ENCODE data around the gene TFDP2.
"Not testable (repeated sequence)": the region's sequence is repeated elsewhere in the genome, so short reads cannot be mapped to it uniquely, and the experiment has no call there.

TFDP2 gene
- 16.1 to 55.2 (median 44.2) reads per million in 3 experiments for total RNA-seq

- peak; percentile 81 for DNase-seq
Measured at GRCh38 chr3:142148792-142149672, at the start of gene TFDP2. Gene TFDP2 (minus strand): TSS chr3:142149544. CDS start chr3:142101749, 47,795 bp downstream.

DNA sequence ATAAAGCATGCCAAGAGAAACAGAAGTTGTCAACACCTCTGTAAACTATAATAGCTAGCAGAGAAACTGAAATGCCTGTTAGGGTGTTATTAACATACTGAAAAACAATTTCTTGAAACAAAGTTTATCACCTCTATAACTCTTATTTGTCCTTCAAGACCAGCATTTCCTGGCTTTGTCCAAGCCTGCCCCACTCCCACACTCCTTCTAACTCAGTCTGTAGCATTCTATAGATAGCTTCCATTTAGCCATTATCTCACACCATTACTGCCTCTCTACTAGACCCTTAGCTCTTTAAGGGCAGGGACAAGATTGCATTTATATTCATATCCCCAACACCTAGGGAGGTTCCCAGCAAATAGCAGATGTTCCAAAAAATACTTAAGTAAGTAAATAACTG is 39.5 kb upstream of the TFDP2 start:
- no peak for DNase-seq

- DNase-seq: peak; percentile 3
Measured at GRCh38 chr3:142180761-142181362, 31.5 kb upstream of the TFDP2 start.

GRCh38 chr3:142175478-142175877 is 26.1 kb upstream of the TFDP2 start:
- DNase-seq: no peak

- DNase-seq: no peak
Measured at GRCh38 chr3:142174559-142174958, 25.2 kb upstream of the TFDP2 start.

GRCh38 chr3:142168514-142168913 is 19.2 kb upstream of the TFDP2 start:
- DNase-seq: no peak

DNA sequence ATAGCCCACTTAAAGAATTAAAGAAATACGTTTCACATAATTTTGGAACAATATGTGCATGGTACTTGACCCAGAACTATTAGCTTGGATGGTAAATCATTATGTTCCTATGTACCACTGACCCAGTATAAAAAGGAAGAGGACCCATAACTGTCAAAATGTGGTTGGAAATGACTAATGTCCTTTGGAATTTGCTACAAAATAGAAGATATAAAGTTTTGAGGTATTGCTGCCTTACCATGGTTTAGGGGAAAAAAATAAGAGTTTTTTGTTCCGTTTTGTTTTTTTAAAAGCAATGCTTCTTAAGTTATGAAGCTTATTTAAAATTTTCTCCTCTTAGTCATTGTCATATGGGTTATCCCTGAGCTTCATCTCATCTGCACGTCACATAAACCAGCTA is 15.8 kb upstream of the TFDP2 start:
- no peak for DNase-seq

GRCh38 chr3:142159083-142159740 is 9.9 kb upstream of the TFDP2 start:
- DNase-seq: no peak

DNA sequence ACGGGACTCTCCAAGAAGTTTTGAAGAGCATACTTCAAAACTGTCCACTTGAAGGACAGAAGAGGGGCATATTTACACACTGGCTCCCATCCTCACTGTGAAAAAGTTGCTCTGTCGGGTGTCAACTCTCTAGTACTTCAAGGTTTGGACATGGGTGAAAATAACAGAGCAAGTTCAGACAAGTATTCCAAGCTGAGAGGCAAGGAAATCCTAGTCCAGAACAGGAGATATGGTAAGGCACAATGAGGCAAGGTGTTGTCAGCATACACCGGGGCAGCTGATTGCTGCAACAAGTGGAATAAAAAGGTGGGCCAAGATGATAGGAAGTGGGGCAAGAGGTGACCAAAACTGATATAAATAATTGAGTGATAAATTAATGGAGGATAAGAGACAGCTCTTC is 4.8 kb upstream of the TFDP2 start:
- no peak for DNase-seq

- no peak for DNase-seq
Measured at GRCh38 chr3:142152384-142152783, 3.0 kb upstream of the TFDP2 start.

GRCh38 chr3:142151828-142152227 is 2.5 kb upstream of the TFDP2 start:
- no peak for DNase-seq

DNA sequence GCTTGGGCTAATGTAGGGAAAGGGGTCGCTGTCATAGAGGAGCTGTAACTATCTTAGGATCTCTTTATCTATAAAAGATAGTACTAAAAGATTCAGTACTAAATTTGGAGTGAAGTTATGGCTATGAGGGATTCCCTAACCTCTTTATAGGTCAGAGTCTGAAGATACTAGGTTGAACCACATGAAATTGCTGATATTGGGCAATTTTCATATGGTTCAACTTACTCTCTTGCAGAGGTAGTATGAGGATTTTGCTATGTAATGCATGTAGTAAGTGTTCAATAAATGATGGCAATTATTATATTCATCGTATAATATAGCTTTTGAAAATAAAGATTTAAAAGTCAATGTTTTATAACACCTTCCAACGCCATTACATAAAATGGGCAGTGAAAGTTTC is 1.9 kb upstream of the TFDP2 start:
- no peak for DNase-seq

- no peak for DNase-seq
Measured at GRCh38 chr3:142150271-142150670, 927 bp upstream of the TFDP2 start.

GRCh38 chr3:142149673-142149992 is 289 bp upstream of the TFDP2 start:
- DNase-seq: no peak

- DNase-seq: no peak
Measured at GRCh38 chr3:142148044-142148791, 1.1 kb downstream of the TFDP2 start.

DNA sequence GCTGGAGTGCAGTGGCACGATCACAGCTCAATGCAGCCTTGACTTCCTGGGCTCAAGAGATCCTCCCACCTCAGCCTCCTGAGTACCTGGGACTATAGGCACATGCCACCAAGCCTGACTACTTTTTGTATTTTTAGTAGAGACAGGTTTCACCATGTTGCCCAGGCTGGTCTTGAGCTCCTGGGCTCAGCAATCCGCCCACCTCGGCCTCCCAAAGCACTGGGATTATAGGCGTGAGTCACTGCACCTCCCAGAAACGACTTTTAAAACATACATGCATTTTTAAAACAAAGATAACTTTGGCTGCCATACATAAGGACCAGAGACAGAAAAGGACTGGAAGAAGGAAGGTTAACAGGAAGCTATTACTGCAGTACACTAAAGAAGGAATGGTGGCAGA is 4.8 kb downstream of the TFDP2 start:
- DNase-seq: not testable (repeated sequence)

- DNase-seq: not testable (repeated sequence)
Measured at GRCh38 chr3:142140608-142141285, 8.6 kb downstream of the TFDP2 start.

GRCh38 chr3:142137089-142137488 is 12.3 kb downstream of the TFDP2 start:
- not testable (repeated sequence) for DNase-seq

DNA sequence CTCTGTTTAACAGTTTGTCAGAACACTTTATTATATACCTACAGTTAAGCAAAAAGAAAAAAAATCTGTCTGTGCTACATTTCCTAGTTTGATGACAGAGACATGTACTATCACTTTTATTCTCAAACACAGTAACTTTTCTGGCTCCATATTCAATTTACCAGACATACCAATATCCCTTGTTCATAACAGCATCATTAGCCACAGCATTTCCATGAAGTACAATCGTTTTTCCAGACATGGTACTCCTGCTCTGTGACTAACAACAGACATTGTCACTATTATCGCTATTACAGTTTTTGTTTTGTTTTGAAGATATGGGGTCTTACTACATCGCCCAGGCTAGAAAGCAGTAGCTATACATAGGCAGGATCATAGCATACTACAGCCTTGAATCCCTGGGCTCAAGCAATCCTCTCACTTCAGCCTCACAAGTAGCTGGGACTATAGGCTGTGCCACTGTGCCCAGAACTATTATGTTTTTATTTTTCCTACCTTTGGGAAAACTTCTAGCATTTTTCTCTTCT is 14.5 kb downstream of the TFDP2 start:
- no peak for DNase-seq

DNA sequence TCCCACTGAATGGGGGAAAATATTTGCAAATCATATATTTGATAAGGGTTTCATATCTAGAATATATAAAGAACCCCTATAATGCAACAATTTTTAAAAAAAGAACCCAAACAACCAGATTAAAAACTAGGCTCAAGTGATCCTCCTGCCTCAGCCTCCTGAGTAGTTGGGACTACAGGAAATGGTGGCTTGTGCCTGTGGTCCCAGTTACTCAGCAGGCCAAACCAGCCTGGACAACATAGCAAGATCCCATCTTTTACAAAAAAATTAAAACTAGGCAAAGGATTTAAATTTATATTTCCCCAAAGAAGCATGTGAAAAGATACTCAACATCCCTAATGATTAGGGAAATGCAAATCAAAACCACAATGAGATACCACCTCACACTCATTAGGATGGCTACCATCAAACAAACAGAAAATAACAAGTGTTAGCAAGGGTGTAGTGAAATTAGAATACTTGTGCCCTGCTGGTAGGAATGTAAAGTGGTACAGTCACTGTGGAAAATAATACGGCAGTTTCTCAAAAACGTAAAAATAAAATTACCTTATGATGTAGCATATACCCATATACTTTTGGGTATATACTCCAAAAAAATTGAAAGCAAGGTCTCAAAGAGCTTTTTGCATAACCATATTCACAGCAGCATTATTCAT is 19.7 kb downstream of the TFDP2 start:
- DNase-seq: no peak

DNA sequence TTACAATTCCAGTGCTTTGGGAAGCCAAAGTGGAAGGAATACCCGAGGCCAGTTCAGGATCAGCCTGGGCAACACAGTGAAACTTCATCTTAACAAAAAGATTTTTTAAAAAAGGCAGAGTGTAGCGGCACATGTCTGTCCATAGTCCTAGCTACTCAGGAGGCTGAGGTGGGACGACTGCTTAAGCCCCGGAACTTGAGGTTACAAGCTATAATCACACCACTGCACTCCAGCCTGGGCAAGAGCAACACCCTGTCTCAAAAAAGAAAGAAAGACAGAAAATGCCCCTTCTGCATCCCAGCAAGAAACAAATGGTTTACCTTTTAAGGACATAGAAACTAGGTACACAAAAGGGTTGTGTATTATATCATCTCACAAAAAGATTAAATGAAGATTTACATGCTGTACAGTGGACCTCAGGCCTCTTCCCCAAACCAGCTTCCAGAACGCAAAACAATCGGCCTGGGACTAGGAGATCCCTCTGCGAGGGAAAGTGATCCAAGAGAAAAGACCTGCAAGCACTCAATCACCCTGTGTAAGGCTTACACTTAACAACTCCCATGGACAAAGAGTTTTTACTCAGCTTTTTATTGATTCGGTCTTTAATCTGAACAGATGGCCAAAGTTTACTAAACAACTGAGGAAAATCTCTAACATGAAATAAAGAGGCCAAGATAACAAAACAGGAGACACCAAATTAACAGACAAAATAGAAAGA is 21.2 kb downstream of the TFDP2 start:
- DNase-seq: no peak
